Fibroblast of peridontal ligament (primary cell): ENCODE measurements around the gene ZBTB5.
"Not testable (repeated sequence)": the region's sequence is repeated elsewhere in the genome, so short reads cannot be mapped to it uniquely, and the experiment has no call there.

Source experiments
- DNase-seq: peaks from one replicate; pipeline ENCODE4 v3.0.0-alpha.2; 2010; ENCODE audit errors: extremely low read depth

ZBTB5 gene, protein sequence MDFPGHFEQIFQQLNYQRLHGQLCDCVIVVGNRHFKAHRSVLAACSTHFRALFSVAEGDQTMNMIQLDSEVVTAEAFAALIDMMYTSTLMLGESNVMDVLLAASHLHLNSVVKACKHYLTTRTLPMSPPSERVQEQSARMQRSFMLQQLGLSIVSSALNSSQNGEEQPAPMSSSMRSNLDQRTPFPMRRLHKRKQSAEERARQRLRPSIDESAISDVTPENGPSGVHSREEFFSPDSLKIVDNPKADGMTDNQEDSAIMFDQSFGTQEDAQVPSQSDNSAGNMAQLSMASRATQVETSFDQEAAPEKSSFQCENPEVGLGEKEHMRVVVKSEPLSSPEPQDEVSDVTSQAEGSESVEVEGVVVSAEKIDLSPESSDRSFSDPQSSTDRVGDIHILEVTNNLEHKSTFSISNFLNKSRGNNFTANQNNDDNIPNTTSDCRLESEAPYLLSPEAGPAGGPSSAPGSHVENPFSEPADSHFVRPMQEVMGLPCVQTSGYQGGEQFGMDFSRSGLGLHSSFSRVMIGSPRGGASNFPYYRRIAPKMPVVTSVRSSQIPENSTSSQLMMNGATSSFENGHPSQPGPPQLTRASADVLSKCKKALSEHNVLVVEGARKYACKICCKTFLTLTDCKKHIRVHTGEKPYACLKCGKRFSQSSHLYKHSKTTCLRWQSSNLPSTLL

DNA sequence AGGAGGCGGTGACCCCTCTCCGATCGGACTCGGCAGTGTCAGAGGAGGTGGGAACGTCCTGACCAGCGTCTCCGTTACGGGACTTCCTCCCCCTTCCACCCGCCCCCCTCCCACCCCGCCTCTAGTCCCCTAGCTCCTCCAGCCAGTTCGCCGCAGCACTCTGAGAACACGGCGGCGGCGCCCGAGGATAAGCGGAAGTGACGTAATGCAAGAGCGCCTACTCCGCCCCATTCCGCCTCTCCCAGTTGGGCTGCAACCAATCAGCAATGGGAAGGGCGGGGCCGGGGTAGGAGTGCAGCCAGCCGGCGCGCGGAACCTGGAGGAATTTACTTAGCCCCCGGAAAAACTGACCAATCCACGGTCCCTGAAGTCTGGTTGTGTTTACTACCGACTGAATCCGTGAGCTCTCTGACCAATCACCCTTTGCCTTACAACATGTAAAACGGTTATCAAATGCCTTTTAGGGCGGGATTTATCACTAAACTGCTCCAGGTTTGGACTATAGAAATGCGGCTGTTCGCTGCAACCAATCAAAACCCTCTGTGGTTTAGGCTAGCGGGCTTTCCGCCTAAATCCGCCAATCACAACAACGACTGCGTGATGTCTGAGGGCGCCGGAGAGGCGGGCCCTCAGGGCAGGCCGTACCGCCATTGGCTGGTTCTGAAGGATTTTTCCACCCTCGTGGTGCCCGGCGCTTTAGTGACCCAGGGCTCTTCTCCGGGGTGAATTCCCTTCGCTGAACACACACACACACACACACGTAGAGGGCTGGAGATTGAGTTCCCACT, at the start of gene ZBTB5:
TSS of gene ZBTB5 (minus strand) at position 202 of the 788 bp plus-strand sequence. CDS start 22,899 bp downstream, outside the sequence.
- peak; percentile 100 for DNase-seq

DNA sequence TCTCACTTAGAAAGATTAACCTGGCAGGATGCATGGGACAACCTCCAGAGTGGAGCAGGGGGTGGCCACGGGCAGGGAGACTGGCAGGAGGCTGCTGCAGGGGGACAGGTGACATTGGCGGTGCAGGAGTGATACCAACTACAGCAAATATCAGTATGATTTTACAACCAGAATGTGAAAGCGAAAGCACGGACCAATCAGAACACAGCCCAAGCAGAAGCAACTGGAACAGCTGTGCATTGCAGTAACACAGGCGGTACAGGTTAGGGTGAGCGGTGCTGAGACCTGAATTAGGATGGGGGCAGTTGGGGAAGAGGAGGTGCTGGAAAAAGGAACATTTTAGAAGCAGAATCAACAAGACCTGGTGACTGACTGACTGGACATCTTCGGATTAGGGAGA, 49.7 kb upstream of the ZBTB5 start:
- DNase-seq: no peak

DNA sequence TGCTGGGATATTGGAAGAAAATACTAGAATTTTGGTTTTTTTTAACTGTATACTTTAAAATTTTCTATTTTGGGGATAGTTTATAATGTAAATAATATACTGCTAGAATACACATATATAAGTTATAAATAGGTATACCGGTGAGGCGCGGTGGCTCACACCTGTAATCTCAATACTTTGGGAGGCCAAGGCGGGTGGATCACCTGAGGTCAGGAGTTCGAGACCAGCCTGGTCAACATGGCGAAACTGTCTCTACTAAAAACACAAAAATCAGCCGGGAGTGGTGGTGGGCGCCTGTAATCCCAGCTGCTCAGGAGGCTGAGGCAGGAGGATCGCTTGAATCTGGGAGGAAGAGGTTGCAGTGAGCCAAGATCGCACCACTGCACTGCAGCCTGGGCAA, 49.2 kb upstream of the ZBTB5 start:
- not testable (repeated sequence) for DNase-seq

DNA sequence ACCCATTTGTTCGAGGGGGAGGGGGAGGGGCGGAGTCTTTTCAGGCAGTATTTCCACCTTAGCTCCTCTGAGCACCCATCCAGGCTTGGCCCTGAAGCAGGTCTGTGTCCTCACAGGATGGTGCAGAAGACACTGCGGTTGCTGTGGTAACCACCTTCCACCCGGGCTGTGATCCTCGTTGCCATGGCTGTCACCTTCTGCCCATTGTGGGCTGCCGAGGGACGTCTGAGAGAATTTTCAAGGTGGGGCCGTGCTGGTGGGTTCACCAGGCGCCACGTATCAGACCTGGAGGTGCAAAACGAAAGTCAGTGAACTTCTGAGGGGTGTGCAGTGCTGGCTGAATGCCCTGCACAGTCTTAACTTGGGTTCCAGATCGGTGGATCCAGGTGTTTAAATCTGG, 47.2 kb upstream of the ZBTB5 start:
- no peak for DNase-seq

DNA sequence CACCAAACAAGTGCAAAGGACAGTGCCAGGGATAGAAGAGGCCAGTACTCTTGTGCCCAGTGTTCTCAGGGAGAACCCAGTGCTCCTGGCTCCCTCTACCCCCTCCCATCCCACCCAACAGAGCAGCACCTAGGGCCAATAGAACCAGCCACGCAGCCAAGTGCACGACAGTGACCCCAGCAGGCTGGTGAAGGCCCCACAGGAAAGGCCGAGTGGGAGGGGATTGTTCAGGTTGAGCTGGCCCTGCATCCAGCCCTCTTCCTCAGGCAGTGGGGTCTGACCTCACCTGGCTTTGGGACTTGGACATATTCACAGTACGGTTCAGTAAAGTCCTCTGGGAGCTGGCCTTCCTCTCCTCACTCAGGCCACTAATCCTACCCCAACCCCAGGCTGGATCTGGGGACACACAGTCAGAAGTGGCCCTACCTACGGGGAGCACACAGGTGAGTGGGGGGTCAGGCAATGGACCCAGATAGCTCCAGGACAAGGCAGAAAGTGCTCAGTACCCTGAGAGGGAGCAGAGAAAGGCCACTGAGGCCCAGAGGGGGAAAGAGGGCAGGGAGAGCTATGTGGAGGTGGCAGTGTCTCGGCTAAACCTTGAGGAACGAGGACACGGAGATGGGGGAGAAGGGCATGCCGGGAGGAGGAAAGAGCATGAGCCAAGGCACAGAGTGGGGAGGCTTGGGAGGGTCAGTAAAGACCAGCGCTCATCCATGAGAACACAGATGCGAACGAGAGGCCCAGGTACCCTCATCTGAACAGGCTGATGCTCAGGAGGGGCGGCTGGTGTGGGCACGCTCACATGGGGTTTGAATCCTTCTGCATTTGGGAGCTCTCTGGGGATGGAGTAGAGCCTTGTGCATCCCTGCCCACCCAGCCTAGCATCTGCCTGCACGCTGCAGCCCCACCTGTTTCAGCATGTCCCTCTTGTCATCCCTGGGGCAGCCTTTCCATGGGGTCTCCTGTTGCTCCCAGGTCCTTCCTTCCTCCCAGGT, 46.1 kb upstream of the ZBTB5 start:
- no peak for DNase-seq

GRCh38 chr9:37510053-37510452, 44.8 kb upstream of the ZBTB5 start:
- not testable (repeated sequence) for DNase-seq

DNA sequence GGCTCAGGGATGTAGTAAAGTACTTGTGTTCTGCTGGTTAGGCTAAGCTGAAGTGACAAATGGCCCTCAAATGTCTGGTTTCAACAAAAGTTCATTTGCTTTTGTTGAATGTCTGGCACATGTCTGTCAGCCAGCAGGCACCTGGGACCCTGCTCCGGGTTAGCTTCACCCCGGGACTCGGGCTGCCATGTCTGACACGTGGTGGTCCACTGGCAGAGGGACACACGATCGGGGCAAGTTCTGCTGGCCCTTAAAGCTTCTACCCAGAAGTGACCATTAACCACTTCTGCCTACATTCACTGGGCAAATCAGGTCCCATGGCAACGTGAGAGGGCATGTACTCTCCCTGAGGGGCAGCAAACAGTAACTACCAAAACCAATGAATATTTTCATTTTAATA, 44.3 kb upstream of the ZBTB5 start:
- DNase-seq: no peak

GRCh38 chr9:37508834-37509206, 43.6 kb upstream of the ZBTB5 start:
- DNase-seq: no peak

- DNase-seq: no peak
Observed at GRCh38 chr9:37508135-37508833, 43.0 kb upstream of the ZBTB5 start.

DNA sequence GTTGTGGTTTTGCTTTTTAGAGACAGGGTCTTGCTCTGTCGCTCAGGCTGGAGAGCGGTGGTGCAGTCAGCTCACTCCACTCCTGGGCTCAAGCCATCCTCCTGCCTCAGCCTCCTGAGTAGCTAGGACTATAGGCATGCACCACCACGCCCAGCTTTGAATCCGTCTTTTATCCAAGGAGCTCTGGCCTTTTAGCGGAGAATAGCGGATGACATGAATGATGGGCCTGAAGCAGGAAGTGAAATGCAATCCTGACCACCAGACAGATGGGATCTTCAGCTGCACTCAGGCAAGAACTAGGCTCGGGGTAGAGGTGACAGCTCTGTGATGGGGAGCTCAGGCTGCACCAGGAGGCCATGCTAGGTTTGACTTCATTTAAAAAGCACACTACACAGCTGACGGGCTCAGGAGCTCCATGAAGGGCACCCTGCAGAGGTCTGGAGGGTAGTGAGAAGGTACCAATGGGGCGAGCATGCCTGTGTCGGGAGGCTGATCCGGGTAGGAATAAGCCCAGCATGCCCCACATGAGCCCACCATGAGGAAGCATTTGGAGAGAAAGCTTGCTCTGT, 42.4 kb upstream of the ZBTB5 start:
- DNase-seq: no peak

DNA sequence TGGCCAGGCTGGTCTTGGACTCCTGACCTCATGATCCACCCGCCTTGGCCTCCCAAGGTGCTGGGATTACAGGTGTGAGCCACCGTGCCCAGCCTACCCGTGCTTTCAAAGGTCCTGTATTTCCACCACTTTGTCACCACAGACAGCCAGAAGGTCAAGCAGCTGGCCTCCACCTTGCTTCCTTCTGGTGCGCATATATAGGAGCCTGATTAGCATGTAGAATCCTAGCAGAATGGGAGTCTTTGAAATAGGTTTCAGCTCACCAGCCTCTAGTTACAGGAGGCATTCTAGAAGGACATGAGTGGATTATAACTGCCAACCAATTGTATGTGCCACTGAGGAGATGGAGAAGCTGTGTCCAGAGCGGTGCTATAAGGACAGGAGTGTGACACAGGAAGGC, 39.4 kb upstream of the ZBTB5 start:
- DNase-seq: no peak

DNA sequence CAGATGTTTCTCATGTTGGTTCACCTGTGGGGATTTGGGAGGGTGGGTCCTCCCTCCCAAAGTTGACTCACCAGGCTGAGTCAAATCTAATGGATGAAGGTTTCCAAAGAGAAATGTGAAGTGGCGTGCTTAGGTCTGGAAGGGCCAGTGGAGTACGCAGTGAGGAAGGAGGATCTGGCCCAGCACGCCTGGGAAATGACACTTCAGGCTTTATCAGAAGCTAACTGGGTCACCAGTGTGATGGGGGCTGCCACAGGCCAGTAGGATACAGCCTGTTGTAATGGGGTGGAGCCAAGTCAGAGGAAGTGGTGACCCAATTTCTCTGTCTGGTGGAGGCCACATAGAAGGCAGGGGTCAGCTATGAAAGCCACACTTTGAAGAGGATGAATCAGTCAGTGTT, 38.5 kb upstream of the ZBTB5 start:
- no peak for DNase-seq

DNA sequence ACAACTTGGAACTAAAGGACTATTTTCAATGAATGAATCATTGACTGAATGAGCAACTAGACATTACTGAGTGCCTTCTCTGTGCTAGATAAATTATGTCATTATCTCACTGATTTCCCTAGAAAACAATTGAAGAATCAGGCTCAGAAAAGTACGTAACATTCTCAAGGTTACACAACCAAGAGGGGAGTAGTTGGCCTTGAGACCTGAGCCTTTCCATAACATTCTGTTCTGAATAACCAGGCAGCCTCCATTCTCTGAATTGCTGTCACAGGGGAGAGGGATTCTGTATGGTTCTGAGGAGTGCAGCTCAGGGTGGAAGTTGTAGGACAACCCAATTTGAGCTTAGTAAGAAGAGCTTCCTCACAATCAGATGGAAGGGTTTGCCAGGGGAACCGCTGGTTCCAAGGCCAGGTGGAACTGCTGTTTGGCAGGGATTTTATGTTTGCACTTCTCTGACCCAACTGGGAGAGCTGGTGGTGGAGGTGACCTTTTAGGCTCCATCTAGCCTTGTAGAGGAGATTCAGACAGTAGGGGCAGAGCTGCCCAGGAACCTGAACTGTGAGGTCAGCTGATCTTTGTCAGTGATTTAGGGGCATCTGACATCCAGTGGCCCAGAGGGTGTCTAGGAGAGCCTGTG, 36.8 kb upstream of the ZBTB5 start:
- DNase-seq: no peak

GRCh38 chr9:37499297-37499696, 34.0 kb upstream of the ZBTB5 start:
- no peak for DNase-seq

- DNase-seq: no peak
Observed at GRCh38 chr9:37498457-37498856, 33.2 kb upstream of the ZBTB5 start.

- no peak for DNase-seq
Observed at GRCh38 chr9:37497320-37497719, 32.1 kb upstream of the ZBTB5 start.

- no peak for DNase-seq
Observed at GRCh38 chr9:37496020-37496419, 30.8 kb upstream of the ZBTB5 start.

DNA sequence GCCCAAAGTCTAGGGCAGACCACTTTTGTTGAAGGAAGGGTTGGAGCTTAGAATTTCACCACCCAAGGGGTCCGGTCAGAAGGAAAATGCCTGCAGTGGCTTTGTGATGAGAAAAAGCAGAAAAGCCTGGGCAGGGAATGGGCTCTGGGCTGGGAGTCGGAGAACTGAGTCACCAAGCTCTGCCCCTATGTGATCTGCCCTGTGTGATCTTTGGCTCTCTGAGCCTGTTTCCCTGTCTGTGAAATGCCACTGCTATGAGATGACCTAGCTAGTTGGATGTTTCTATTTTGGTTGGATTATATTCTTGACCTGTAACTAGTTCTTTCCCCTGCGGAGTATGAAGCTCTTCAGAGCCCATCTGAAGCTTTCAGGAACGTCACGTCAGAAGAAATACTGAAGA, 30.3 kb upstream of the ZBTB5 start:
- DNase-seq: no peak

- no peak for DNase-seq
Observed at GRCh38 chr9:37491939-37492338, 26.7 kb upstream of the ZBTB5 start.
